ENCODE measurements around the gene XRN1.
"Not testable (repeated sequence)": the region's sequence is repeated elsewhere in the genome, so short reads cannot be mapped to it uniquely, and the experiment has no call there.

XRN1 gene

GRCh38 chr3:142332390-142332789 lies 115.4 kb downstream of the XRN1 start:
- DNase-seq, result no peak

- DNase-seq, result not testable (repeated sequence)
Observed at GRCh38 chr3:142324275-142324953, 123.4 kb downstream of the XRN1 start.

- no peak for DNase-seq
Observed at GRCh38 chr3:142319912-142320311, 127.9 kb downstream of the XRN1 start.

GRCh38 chr3:142319094-142319493 lies 128.7 kb downstream of the XRN1 start:
- no peak for DNase-seq

- no peak for DNase-seq
Observed at GRCh38 chr3:142318331-142318730, 129.5 kb downstream of the XRN1 start.

- DNase-seq, result not testable (repeated sequence)
Observed at GRCh38 chr3:142315978-142316388, 131.9 kb downstream of the XRN1 start.

- DNase-seq, result no peak
Observed at GRCh38 chr3:142315083-142315482, 132.8 kb downstream of the XRN1 start.

GRCh38 chr3:142310439-142310838 lies 137.4 kb downstream of the XRN1 start:
- no peak for DNase-seq

- DNase-seq, result not testable (repeated sequence)
Observed at GRCh38 chr3:142302847-142303246, 145.0 kb downstream of the XRN1 start.

GRCh38 chr3:142298626-142299025 lies 149.2 kb downstream of the XRN1 start:
- no peak for DNase-seq

GRCh38 chr3:142296507-142296906 lies 151.3 kb downstream of the XRN1 start:
- DNase-seq, result no peak

GRCh38 chr3:142287866-142288638 lies 159.8 kb downstream of the XRN1 start:
- no peak for DNase-seq

- DNase-seq, result no peak
Observed at GRCh38 chr3:142285083-142285517, 162.7 kb downstream of the XRN1 start.

GRCh38 chr3:142282503-142282902 lies 165.3 kb downstream of the XRN1 start:
- no peak for DNase-seq

- DNase-seq, result no peak
Observed at GRCh38 chr3:142281474-142281873, 166.4 kb downstream of the XRN1 start.

- DNase-seq, result peak; percentile 72 to 87 (median 81)
Observed at GRCh38 chr3:142279965-142280590, 167.8 kb downstream of the XRN1 start.

GRCh38 chr3:142278451-142278850 lies 169.4 kb downstream of the XRN1 start:
- DNase-seq, result no peak

GRCh38 chr3:142276781-142277180 lies 171.1 kb downstream of the XRN1 start:
- peak; percentile 66 to 86 (median 78) for DNase-seq

GRCh38 chr3:142275856-142276255 lies 172.0 kb downstream of the XRN1 start:
- DNase-seq, result peak; percentile 36 to 89 (median 63)

GRCh38 chr3:142274908-142275307 lies 172.9 kb downstream of the XRN1 start:
- peak in 1 of 4 experiments; percentile 13 for DNase-seq

GRCh38 chr3:142273501-142273900 lies 174.3 kb downstream of the XRN1 start:
- no peak for DNase-seq

GRCh38 chr3:142272200-142272891 lies 175.5 kb downstream of the XRN1 start:
- DNase-seq, result no peak

GRCh38 chr3:142270407-142270806 lies 177.4 kb downstream of the XRN1 start:
- DNase-seq, result peak; percentile 30 to 64 (median 46)

Measured in suppressor macrophage (primary cell).